DMS53 treated with DMSO at 0.1 percent for 48 hours (cell line): ENCODE results near the gene NVL.
A peak's percentile ranks its signal among the peaks of the same experiment; 100 is the strongest.

Experiments used
- DNase-seq: peaks from one replicate; lab custom pipeline; 2025; ENCODE audit not compliant: unreplicated experiment; lab: John Stamatoyannopoulos, UW

Gene NVL

GRCh38 chr1:224287714-224288113, 42.3 kb downstream of the NVL start:
- no peak for DNase-seq

GRCh38 chr1:224282140-224282539, 47.8 kb downstream of the NVL start:
- no peak for DNase-seq

GRCh38 chr1:224276771-224277487, 53.0 kb downstream of the NVL start:
- DNase-seq = no peak

DNA sequence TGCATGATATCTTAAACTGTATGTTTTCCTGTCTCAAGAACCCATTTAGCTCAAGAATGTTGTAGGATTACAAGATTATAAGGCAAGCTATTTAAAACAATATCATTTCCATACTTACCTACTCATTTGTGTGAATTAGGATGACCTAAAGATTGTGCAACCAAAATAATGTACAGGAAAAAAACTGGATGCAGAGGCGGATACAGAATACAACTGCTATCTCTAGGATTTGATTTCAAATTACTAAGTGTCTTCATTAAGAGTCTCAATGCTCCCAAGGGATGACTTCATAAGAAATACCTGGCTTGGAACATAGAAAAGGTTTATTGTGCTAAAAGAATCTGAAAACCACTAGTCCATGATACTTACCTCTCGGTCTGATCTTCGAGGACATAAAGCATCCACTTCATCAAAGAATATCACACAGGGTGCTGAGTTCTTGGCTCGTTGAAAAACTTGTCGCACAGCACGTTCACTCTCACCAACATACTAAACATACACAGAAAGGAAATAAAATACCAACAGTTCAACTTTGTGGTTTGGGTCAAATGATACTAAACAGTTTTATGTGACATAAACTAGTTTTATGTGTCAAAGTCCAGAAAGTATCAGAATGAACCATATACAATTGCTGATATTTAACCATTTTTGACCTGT, 54.9 kb downstream of the NVL start:
- DNase-seq = no peak

- DNase-seq = no peak
Observed at GRCh38 chr1:224273641-224274040, 56.3 kb downstream of the NVL start.

GRCh38 chr1:224271106-224271505, 58.9 kb downstream of the NVL start:
- no peak for DNase-seq

DNA sequence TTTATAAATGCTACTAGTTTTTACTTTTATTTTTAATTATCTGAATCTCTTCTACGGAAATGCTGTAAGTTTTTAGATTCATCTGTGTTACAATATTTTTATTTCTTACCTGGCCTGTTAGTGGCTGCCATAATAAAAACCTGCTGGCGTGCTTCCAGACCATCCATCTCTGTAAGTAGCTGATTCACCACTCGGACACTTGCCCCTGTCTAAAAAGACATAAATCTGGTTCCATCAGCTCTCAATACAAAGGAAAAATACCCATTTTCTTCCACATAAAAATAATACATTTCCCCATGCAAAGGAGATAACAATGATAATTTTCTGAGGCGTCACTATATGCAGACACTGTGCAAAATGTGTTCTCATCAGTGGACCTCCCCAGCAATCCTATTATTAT, 62.0 kb downstream of the NVL start:
- no peak for DNase-seq

GRCh38 chr1:224266915-224267856, 62.8 kb downstream of the NVL start:
- DNase-seq = no peak

GRCh38 chr1:224266105-224266914, 63.7 kb downstream of the NVL start:
- no peak for DNase-seq

DNA sequence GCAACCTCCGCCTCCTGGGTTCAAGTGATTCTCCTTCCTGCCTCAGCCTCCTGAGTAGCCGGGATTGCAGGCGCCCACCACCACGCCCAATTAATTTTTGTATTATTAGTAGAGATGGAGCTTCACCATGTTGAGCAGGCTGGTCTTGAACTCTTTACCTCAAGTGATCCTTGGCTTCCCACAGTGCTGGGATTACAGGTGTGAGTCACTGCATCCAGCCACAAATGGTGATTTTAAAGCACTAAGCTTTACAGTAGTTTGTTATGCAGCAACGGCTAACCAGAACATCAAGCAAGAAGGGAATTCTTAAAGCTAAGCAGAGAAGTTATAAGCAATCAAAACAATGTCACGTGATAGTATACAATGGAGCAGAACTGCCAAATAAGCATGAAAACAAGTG, 65.7 kb downstream of the NVL start:
- no peak for DNase-seq

GRCh38 chr1:224262373-224263054, 67.5 kb downstream of the NVL start:
- peak; percentile 27 for DNase-seq

DNA sequence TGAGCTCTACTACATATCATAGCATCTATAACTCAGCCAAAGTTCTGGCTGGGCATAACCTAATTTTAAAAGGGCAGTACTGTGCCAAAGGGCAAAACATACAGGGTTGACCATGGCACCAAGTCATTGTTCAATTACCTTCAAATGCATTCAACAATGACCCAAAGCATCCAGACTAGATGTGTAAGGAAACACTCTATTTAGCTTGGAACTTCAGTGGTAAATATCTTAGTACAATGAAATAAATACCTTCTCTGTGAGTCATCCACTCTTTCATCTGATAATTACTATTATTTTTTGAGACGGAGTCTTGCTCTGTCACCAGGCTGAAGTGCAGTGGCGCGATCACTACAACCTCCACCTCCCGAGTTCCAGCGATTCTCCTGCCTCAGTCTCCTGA, 70.0 kb downstream of the NVL start:
- no peak for DNase-seq

GRCh38 chr1:224258351-224258750, 71.6 kb downstream of the NVL start:
- no peak for DNase-seq

DNA sequence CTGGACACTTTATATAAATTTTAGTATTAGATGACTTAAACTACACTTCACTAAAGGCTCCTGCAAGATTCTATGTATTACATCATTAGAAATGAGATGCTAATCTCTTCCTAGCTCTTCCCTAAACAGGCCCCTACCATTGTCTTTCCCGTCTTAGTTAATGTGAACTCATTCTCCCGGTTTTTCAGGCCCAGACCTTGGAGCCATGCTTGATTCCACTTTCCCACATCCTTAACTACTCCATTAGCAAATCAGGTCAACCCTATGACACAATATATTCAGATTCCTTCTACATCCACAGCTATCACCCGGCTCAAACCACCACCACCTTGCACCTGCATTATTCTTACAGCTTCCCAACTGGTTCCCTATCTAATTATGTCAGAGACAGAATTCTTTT, 73.3 kb downstream of the NVL start:
- DNase-seq = no peak

DNA sequence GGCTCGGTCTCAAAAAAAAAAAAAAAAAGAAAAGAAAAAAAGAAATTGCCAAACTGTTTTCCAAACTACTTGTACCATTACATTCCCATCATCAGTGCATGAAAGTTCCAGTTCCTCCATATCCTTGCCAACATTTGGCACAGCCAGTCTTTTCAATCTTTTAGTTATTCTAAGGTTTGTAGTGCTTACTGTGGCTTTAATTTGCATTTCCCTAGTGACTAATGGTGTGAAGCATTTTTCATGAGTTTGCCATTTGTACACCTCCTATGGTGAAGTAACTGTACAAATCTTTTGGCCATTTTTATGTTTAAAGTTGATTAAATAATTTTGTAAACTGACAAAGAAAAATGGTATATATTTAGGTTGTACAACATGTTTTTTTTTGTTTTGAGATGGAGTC, 76.3 kb downstream of the NVL start:
- DNase-seq = no peak

DNA sequence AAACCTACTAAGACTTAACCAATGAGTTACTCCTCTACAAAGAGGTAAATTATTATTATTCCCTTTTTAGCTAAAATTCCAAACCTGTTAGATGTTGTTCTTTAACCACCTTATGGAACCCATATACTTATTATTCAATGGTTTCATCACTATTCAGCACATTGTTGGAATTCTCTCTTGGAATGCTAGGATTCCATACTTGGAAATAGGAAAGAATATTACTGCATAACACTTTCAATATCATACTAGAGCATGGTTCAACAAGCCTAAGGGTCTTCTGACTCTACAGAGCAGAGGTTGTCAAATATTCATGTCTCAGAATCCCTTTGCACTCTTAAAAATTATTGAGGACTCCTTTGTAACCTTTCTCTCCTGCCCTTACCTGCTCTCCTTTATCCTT, 77.5 kb downstream of the NVL start:
- no peak for DNase-seq

DNA sequence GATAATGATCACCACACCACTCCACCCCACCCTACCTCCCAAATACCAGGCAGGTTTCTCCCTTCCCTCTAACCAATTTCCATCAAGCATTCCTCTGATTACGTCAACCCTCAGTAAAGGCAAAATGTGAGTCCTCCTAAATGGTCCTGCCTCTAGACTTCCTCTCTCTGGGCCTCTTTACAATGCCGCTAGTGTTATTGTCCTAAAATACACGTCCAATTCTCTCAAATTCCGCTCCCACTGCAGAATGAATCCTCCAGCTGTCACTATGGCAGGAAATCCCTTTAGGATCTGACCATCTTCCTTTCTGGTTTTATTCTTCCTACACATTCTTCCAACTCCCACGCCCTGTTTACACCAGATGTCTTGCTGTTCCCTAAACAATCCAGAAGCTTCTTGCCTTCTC, 78.2 kb downstream of the NVL start:
- no peak for DNase-seq

GRCh38 chr1:224245188-224245587, 84.8 kb downstream of the NVL start:
- peak; percentile 48 for DNase-seq

DNA sequence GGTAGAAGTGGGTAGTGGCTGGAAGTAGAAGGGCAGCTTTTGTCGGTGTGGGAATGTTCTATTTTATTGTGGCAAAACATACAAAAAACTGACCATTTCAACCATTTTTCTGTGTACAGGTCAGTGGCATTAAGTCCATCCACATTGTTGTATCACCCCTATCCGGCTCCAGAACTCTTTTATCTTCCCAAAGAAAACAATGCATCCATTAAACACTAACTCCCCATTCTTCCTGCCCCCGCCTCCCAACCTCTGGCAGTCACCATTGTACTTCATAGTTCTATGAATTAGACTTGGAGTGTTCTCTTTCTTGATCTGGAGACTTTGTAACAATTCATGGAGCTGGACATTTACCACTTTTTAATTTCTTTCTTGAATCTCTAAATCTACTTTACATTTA, 91.2 kb downstream of the NVL start:
- no peak for DNase-seq

DNA sequence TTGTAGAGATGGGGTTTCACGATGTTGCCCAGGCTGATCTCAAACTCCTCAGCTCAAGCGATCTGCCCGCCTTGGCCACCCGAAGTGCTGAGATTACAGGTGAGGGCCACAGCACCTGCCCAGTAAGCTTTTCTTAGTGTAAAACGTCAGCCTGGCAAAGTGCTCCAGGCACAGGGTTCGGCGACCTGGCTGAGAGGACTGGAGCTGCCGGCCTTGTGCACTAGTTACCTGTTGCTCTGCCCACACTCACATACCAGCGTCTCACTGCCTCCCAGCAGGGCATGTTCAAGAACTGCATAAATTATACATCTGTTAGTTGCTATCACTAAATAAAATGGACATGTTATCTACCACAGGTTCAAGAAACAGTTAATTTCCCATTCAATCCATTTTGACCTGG, 91.8 kb downstream of the NVL start:
- no peak for DNase-seq
